ENCODE results near the gene SLC38A11.

DNA sequence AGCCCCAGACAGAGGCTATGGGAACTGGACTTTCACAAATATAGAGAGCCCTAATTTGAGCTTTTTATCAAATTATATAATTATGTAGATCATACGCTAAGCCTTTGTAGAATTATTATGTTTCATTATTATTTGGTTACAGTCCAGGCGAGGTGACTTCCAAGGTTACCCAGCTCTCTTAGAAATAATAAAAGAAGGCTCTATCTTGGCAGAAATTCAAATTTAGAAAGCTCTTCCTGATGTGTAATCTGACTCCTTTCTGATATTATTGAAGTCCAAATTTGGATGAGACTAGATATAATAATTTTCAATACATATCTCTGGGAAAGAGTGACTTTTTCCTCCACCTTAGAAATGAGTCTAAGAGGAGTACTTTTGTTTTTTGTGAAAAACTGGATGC, 4.8 kb upstream of the SLC38A11 start:
- no peak for TF ChIP-seq ZNF776 (CRISPR knock-in tag; IDR thresholded peaks at IDR 0.05)
- TF ChIP-seq, protein P1, sequence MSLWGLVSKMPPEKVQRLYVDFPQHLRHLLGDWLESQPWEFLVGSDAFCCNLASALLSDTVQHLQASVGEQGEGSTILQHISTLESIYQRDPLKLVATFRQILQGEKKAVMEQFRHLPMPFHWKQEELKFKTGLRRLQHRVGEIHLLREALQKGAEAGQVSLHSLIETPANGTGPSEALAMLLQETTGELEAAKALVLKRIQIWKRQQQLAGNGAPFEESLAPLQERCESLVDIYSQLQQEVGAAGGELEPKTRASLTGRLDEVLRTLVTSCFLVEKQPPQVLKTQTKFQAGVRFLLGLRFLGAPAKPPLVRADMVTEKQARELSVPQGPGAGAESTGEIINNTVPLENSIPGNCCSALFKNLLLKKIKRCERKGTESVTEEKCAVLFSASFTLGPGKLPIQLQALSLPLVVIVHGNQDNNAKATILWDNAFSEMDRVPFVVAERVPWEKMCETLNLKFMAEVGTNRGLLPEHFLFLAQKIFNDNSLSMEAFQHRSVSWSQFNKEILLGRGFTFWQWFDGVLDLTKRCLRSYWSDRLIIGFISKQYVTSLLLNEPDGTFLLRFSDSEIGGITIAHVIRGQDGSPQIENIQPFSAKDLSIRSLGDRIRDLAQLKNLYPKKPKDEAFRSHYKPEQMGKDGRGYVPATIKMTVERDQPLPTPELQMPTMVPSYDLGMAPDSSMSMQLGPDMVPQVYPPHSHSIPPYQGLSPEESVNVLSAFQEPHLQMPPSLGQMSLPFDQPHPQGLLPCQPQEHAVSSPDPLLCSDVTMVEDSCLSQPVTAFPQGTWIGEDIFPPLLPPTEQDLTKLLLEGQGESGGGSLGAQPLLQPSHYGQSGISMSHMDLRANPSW (CRISPR knock-in tag; IDR thresholded peaks at IDR 0.05; ENCODE audit: borderline replicate concordance): no peak

All from HepG2 (cell line).